Uterus (tissue), 2 donors: ENCODE measurements around the gene GRK5.
"Not testable (repeated sequence)": the region's sequence is repeated elsewhere in the genome, so short reads cannot be mapped to it uniquely, and the experiment has no call there.

Experiments
- POLR2A ChIP-seq, 2 donors: fragments of 450-650 bp; IDR thresholded peaks; one replicate each; pipeline ENCODE4 v1.6.1; 2016; ENCODE audit warnings: antibody characterized with exemption in 2 of 2, mild to moderate bottlenecking in 1 of 2, moderate library complexity in 1 of 2
- TF ChIP-seq, protein P1 (sequence below), 4 experiments: fragments of 200-600 bp in 2 of 4; fragments of 450-650 bp in 2 of 4; sonication (generic) in 2 of 4; IDR thresholded peaks; one replicate each; pipeline ENCODE4 v1.5.1; 2016 to 2019; ENCODE audit warnings: antibody characterized with exemption in 4 of 4, mild to moderate bottlenecking in 2 of 4, moderate library complexity in 1 of 4

DNA sequence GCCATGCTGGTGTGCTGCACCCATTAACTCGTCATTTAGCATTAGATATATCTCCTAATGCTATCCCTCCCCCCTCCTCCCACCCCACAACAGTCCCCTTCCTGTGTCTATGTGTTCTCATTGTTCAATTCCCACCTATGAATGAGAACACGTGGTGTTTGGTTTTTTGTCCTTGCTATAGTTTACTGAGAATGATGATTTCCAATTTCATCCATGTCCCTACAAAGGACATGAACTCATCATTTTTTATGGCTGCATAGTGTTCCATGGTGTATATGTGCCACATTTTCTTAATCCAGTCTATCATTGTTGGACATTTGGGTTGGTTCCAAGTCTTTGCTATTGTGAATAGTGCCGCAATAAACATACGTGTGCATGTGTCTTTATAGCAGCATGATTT lies 68.8 kb downstream of the GRK5 start:
- TF ChIP-seq, protein P1, sequence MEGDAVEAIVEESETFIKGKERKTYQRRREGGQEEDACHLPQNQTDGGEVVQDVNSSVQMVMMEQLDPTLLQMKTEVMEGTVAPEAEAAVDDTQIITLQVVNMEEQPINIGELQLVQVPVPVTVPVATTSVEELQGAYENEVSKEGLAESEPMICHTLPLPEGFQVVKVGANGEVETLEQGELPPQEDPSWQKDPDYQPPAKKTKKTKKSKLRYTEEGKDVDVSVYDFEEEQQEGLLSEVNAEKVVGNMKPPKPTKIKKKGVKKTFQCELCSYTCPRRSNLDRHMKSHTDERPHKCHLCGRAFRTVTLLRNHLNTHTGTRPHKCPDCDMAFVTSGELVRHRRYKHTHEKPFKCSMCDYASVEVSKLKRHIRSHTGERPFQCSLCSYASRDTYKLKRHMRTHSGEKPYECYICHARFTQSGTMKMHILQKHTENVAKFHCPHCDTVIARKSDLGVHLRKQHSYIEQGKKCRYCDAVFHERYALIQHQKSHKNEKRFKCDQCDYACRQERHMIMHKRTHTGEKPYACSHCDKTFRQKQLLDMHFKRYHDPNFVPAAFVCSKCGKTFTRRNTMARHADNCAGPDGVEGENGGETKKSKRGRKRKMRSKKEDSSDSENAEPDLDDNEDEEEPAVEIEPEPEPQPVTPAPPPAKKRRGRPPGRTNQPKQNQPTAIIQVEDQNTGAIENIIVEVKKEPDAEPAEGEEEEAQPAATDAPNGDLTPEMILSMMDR (IDR thresholded peaks at IDR 0.05): not testable (repeated sequence)
- not testable (repeated sequence) for TF ChIP-seq POLR2A (IDR thresholded peaks at IDR 0.05)
